Adipocyte (in vitro differentiated cells): ENCODE data around the gene MANF.

Experiments
- DNase-seq: peaks from one replicate; pipeline ENCODE4 v3.0.0-alpha.2; 2015; ENCODE audit warnings: low read depth
- H3K27me3 ChIP-seq: replicated peaks from 2 replicates; pipeline ENCODE4 v1.7.0; 2013; ENCODE audit warnings: mild to moderate bottlenecking, low read length, moderate library complexity; ENCODE audit not compliant: control insufficient read depth, insufficient read depth
- H3K36me3 ChIP-seq: 2 replicates; pipeline ENCODE4 v1.7.0; 2013; ENCODE audit warnings: low read length, mild to moderate bottlenecking, moderate library complexity; ENCODE audit not compliant: control insufficient read depth, insufficient read depth, severe bottlenecking
- H3K4me1 ChIP-seq: 2 replicates; pipeline ENCODE4 v1.7.0; 2013; ENCODE audit warnings: mild to moderate bottlenecking, low read length, moderate library complexity; ENCODE audit not compliant: control insufficient read depth, insufficient read depth
- H3K4me3 ChIP-seq: 2 replicates; pipeline ENCODE4 v1.7.0; 2013; ENCODE audit warnings: mild to moderate bottlenecking, low read length, moderate library complexity
- H3K9ac ChIP-seq: 2 replicates; pipeline ENCODE4 v1.7.0; 2013; ENCODE audit warnings: mild to moderate bottlenecking, low read length, moderate library complexity
- H3K9me3 ChIP-seq: 2 replicates; pipeline ENCODE4 v1.7.0; 2013; ENCODE audit warnings: mild to moderate bottlenecking, low read length, moderate library complexity; ENCODE audit not compliant: control insufficient read depth

MANF gene

DNA sequence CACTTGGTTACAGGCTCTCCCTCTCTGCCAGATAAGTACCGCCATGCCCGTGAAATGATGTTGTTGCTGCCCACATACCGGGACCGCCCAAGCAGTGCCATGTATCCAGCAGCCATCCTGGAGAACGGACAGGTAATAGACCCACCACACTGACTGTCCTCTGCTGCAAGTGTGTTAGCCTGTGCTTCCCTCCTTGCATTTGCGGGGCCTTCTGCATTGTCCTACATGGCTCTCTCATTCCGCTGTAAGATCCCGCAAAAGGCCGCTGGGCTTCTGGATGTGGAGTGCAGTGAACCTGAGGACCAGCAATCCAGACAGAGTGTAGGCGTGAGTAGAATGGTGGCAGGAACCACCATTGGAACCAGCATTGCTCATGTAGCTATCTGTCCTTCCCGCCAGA lies 10.6 kb upstream of the MANF start:
- no peak overlapping the region for H3K9ac ChIP-seq
- no peak overlapping the region for H3K4me3 ChIP-seq
- peaks cover 10% of the 10 kb centered on the region for H3K4me1 ChIP-seq
- DNase-seq, result no peak
- no peaks in the 10 kb centered on the region for H3K36me3 ChIP-seq
- H3K27me3 ChIP-seq, result no peaks in the 10 kb centered on the region
- H3K9me3 ChIP-seq, result no peaks in the 10 kb centered on the region

DNA sequence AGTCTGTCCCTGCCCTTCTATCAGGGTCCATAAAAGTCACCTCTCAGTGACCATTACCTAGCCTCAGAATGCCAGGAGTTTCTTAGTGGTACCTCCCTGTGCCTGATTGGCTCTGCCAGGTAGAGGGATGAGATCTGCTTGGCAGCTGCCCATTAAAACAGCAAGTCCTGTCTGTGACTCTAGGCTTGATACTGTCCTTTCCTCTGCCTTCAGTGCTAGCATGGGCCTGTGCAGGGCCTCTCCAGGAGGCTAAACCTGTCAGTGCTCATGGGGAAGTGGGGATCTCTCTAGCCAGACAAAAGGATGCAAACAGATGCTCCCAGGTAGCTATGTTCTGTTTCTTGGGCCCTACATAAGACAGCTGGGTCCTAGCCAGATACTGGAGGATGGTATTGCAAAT lies 10.0 kb upstream of the MANF start:
- Histone ChIP-seq H3K4me1 (peaks cover 10% of the 10 kb centered on the region), H3K36me3 (no peaks in the 10 kb centered on the region)
- DNase-seq, result no peak

DNA sequence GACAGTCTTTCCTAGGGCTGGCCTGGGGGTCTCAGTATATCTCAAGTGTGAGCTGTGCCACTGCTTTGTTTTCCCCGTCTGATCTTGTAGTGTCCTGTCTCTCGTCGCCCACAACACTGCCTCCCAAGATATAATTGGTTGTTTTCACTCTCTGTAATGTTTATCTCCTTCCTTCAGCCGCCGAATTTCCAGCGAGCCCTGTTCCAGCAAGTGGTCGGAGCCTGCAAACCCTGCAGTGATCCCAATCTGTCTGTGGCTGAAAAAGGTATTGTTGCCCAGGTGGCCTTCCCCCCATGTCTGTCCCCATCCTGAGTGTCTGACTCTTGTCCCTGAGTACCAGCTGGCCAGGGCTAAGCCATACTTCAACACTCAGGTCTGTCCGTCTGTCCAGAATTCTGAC lies 9.5 kb upstream of the MANF start:
- no peak for DNase-seq
- H3K4me3 ChIP-seq, result no peak overlapping the region

More for the DNA sequence above, 10.0 kb upstream of the MANF start:
- Histone ChIP-seq H3K4me3 (no peak overlapping the region), H3K9ac (no peak overlapping the region), H3K27me3 (no peaks in the 10 kb centered on the region), H3K9me3 (no peaks in the 10 kb centered on the region)

DNA sequence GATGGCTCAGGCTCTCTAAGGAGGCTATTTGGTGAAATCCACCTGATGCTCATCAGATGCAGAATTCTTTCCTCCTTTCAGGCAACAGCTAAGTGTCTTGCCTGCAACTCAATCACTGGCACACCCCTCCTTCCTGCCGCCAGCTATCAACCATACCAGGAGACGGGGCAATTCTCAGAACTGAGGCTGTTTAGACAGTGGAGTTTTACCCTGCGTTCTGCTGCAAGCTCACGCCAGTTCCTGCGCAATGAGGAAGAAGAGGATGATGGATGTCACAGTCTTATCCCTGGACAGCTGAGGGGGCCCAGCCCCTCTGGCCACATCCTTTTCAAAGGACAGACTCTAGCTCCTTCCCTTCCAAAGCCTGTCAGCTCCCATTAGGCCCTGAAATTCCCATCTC lies 7.0 kb upstream of the MANF start:
- no peak for DNase-seq
- H3K9me3 ChIP-seq, result no peaks in the 10 kb centered on the region
- no peak overlapping the region for H3K9ac ChIP-seq
- peaks cover 8% of the 10 kb centered on the region for H3K4me1 ChIP-seq
- no peak overlapping the region for H3K4me3 ChIP-seq
- no peaks in the 10 kb centered on the region for H3K36me3 ChIP-seq
- no peaks in the 10 kb centered on the region for H3K27me3 ChIP-seq

More for the DNA sequence above, 9.5 kb upstream of the MANF start:
- H3K36me3 ChIP-seq, result no peaks in the 10 kb centered on the region
- H3K9ac ChIP-seq, result no peak overlapping the region
- no peaks in the 10 kb centered on the region for H3K9me3 ChIP-seq
- H3K4me1 ChIP-seq, result peaks cover 10% of the 10 kb centered on the region
- H3K27me3 ChIP-seq, result no peaks in the 10 kb centered on the region

- Histone ChIP-seq H3K4me3 (no peak overlapping the region), H3K4me1 (peaks cover 6% of the 10 kb centered on the region), H3K36me3 (no peaks in the 10 kb centered on the region), H3K9ac (no peak overlapping the region), H3K9me3 (no peaks in the 10 kb centered on the region), H3K27me3 (no peaks in the 10 kb centered on the region)
- DNase-seq, result no peak
These were observed 6.4 kb upstream of the MANF start for GRCh38 chr3:51378726-51379125.

DNA sequence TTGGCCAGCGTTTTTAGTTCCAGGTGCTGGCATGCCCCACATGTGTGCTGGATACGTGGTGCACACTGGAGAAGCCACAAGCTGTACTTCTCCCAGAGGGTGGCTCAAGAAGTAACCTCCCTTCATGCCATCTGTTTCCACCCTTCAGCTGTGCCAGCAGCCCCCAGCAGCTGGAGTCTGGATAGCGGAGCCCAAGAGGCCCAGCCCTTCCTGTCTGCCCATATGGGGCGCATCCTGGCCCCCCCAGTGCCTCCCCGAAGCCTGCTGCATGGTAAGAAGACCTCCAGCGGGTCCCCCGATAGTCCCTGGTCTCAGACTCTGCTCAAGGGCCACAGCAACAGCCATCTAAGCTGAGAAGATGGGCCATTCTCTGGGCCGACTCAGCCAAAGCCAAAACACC lies 5.8 kb upstream of the MANF start:
- no peak for DNase-seq
- Histone ChIP-seq H3K4me3 (no peak overlapping the region), H3K27me3 (no peaks in the 10 kb centered on the region), H3K36me3 (no peaks in the 10 kb centered on the region), H3K4me1 (peaks cover 10% of the 10 kb centered on the region), H3K9me3 (no peaks in the 10 kb centered on the region), H3K9ac (no peak overlapping the region)

GRCh38 chr3:51379746-51380455 lies 5.2 kb upstream of the MANF start:
- DNase-seq, result no peak

GRCh38 chr3:51380601-51381332 lies 4.3 kb upstream of the MANF start:
- no peaks in the 10 kb centered on the region for H3K36me3 ChIP-seq
- H3K27me3 ChIP-seq, result no peaks in the 10 kb centered on the region
- H3K9me3 ChIP-seq, result no peaks in the 10 kb centered on the region
- no peak overlapping the region for H3K4me3 ChIP-seq
- DNase-seq, result no peak
- peaks cover 12% of the 10 kb centered on the region for H3K4me1 ChIP-seq
- no peak overlapping the region for H3K9ac ChIP-seq

More at GRCh38 chr3:51379746-51380455, 5.2 kb upstream of the MANF start:
- no peak overlapping the region for H3K9ac ChIP-seq
- no peak overlapping the region for H3K4me3 ChIP-seq
- H3K27me3 ChIP-seq, result no peaks in the 10 kb centered on the region
- no peaks in the 10 kb centered on the region for H3K36me3 ChIP-seq
- H3K9me3 ChIP-seq, result no peaks in the 10 kb centered on the region
- peaks cover 10% of the 10 kb centered on the region for H3K4me1 ChIP-seq

GRCh38 chr3:51381333-51381705 lies 3.8 kb upstream of the MANF start:
- DNase-seq, result no peak
- no peak overlapping the region for H3K9ac ChIP-seq
- H3K36me3 ChIP-seq, result no peaks in the 10 kb centered on the region
- no peak overlapping the region for H3K4me3 ChIP-seq
- no peaks in the 10 kb centered on the region for H3K9me3 ChIP-seq
- H3K4me1 ChIP-seq, result peaks cover 17% of the 10 kb centered on the region
- no peaks in the 10 kb centered on the region for H3K27me3 ChIP-seq

GRCh38 chr3:51382076-51382745 lies 2.9 kb upstream of the MANF start:
- H3K4me1 ChIP-seq, result peaks cover 26% of the 10 kb centered on the region
- H3K4me3 ChIP-seq, result no peak overlapping the region
- no peaks in the 10 kb centered on the region for H3K27me3 ChIP-seq
- H3K36me3 ChIP-seq, result no peaks in the 10 kb centered on the region
- DNase-seq, result no peak
- H3K9ac ChIP-seq, result no peak overlapping the region
- H3K9me3 ChIP-seq, result no peaks in the 10 kb centered on the region

GRCh38 chr3:51382947-51383578 lies 2.0 kb upstream of the MANF start:
- Histone ChIP-seq H3K4me3 (no peak overlapping the region), H3K4me1 (peaks cover 34% of the 10 kb centered on the region), H3K27me3 (no peaks in the 10 kb centered on the region), H3K9ac (no peak overlapping the region), H3K9me3 (no peaks in the 10 kb centered on the region), H3K36me3 (peaks cover 6% of the 10 kb centered on the region)
- no peak for DNase-seq
